HEK293 (cell line): ENCODE results near the gene AP3S2.

Source experiments
- RBAK ChIP-seq: fragments of 450-650 bp; formaldehyde crosslinking; IDR thresholded peaks from 2 replicates; pipeline ENCODE4 v1.5.1; 2016; ENCODE audit warnings: missing biosample characterization, missing genetic modification characterization
- TCF7L2 ChIP-seq: IDR thresholded peaks from 2 replicates; pipeline ENCODE4 v1.6.1; 2011; ENCODE audit warnings: low read depth, mild to moderate bottlenecking, inconsistent platforms, low read length, moderate library complexity, borderline replicate concordance
- ZNF274 ChIP-seq, 2 experiments: fragments of 200-500 bp in 1 of 2; fragments of 450-650 bp in 1 of 2; sonication (Bioruptor generic) in 1 of 2; formaldehyde crosslinking in 1 of 2; IDR thresholded peaks; 2 replicates each; pipeline versions ENCODE4 v1.5.1 to v1.6.1; 2014 to 2016; ENCODE audit warnings: borderline replicate concordance in 1 of 2, inconsistent platforms in 1 of 2, low read length in 1 of 2, missing biosample characterization in 1 of 2, missing genetic modification characterization in 1 of 2
- TF ChIP-seq, protein P1 (sequence below): fragments of 450-650 bp; formaldehyde crosslinking; IDR thresholded peaks from 2 replicates; pipeline ENCODE4 v1.5.1; 2016; ENCODE audit warnings: missing biosample characterization, missing genetic modification characterization
- TF ChIP-seq, protein P2 (sequence below): fragments of 450-650 bp; formaldehyde crosslinking; IDR thresholded peaks from 2 replicates; pipeline ENCODE4 v1.5.1; 2016; ENCODE audit warnings: missing biosample characterization, missing genetic modification characterization, low read depth

DNA sequence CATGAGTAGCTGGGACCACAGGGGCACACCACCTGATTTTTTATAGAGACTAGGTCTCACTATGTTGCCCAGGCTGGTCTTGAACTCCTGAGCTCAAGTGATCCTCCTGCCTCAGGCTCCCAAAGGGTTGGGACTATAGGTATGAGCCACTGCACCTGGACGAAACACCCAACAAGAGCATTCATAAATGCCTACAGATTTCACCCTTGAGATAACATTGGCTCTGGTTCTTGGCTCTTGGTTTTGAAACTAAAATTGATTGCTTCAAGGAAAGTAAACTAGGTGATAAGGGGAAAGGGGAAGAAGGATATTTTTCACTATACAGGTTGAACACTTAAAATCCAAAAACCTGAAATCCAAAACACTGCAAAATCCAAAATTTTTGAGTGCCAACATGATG is 10.3 kb downstream of the AP3S2 start:
- TF ChIP-seq, protein P1, sequence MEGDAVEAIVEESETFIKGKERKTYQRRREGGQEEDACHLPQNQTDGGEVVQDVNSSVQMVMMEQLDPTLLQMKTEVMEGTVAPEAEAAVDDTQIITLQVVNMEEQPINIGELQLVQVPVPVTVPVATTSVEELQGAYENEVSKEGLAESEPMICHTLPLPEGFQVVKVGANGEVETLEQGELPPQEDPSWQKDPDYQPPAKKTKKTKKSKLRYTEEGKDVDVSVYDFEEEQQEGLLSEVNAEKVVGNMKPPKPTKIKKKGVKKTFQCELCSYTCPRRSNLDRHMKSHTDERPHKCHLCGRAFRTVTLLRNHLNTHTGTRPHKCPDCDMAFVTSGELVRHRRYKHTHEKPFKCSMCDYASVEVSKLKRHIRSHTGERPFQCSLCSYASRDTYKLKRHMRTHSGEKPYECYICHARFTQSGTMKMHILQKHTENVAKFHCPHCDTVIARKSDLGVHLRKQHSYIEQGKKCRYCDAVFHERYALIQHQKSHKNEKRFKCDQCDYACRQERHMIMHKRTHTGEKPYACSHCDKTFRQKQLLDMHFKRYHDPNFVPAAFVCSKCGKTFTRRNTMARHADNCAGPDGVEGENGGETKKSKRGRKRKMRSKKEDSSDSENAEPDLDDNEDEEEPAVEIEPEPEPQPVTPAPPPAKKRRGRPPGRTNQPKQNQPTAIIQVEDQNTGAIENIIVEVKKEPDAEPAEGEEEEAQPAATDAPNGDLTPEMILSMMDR (tag by site-specific recombination), result no peak
- no peak for TF ChIP-seq RBAK (tag by site-specific recombination)
- TF ChIP-seq ZNF274 (IDR thresholded peaks at IDR 0.05; ENCODE audit: low read length), result no peak
- no peak for TF ChIP-seq ZNF274 (tag by site-specific recombination; IDR thresholded peaks at IDR 0.05; ENCODE audit: borderline replicate concordance)
- TF ChIP-seq, protein P2, sequence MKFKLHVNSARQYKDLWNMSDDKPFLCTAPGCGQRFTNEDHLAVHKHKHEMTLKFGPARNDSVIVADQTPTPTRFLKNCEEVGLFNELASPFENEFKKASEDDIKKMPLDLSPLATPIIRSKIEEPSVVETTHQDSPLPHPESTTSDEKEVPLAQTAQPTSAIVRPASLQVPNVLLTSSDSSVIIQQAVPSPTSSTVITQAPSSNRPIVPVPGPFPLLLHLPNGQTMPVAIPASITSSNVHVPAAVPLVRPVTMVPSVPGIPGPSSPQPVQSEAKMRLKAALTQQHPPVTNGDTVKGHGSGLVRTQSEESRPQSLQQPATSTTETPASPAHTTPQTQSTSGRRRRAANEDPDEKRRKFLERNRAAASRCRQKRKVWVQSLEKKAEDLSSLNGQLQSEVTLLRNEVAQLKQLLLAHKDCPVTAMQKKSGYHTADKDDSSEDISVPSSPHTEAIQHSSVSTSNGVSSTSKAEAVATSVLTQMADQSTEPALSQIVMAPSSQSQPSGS (tag by site-specific recombination), result no peak
- no peak for TF ChIP-seq TCF7L2
